DMS 273 (cell line): ENCODE data around the gene IQSEC1.

Experiments used
- DNase-seq: peaks from one replicate; lab custom pipeline; 2025; ENCODE audit not compliant: unreplicated experiment; lab: John Stamatoyannopoulos, UW

IQSEC1 gene

DNA sequence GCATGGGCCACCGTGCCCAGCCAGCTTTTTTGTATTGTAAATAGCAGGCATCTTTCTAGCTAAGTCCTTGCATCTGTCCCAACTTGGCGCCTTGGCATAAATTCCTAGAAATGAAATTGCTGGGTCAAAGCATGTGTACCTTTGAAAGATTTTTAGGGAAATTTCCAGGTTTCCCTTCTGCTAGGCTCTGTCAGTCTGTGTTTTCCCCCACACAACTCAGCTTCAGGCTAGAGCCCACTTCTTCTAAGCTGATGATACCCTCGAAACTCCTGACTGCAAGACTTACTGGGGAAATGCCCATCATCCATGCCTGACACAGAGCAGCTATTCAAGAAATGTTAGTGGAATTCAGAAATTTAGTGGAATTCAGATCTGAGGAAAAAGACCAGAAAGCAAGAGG is 221.0 kb downstream of the IQSEC1 start:
- DNase-seq, result no peak
